ENCODE measurements around the gene TRAPPC12.
A peak's percentile ranks its signal among the peaks of the same experiment; 100 is the strongest.

The TRAPPC12 gene

DNA sequence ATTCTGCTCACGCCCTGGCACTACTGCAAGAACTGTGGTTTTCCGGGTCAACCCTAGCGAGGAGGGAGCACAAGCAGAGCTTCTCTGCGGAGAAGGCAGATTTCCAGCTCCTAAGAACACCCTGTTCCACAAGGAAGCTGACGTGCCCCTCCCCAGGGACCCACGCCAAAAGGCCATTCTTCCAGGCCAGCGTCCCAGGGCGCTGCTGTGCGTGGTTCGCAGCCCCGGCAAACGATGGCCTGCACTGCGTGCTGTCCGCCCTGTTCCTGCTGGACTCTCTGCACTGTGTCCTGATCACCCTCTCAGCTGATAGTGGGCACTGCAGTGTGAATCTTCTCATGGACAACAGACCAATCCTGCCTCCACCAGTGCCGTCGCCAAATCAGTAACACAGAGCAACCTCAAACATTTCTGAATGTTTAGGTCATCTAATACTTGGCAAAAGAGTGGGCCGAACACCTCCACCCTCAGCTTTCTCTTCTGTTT, 90.7 kb downstream of the TRAPPC12 start:
- DNase-seq (ENCODE audit: low spot score): no peak

DNA sequence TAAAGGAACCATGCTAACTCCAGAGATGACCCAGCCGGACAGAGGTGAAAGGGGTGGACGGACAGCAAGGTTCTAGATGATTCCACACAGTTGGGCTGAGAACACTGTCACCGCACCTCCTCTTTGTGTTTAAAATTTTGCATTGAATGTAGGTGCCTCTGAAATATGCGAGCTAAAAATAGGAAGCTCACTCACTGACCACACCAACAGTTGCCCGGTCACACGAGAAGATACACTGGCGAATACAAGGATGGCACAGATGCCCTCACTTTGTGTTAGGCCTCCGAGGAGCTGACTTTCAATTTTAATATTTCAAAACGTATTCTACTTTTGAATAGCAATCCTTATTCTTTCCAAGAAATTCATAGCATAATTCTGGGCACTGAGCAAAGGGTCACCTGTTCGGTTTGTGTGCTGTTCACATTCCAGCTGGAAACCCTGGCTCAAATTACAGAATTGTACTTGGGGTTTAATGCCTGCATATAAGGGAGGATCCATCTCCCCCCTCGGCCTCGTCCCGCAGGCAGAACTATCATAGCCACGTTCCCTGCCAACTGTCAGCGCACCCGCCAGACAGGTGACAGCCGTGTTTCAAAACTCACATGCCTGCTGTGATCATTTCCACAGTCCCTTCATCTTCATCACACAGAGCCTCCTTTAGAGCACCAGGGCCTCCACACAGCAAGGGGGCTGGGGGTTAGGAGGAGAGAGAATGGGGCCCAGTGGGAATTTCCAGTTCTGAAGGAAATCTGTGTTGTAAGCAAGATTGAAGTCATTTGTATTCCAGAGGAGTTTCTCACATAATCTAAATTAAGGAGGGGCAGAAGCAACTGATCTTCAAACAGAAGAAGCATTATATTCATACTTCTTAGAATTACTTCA, 91.6 kb downstream of the TRAPPC12 start:
- DNase-seq (ENCODE audit: low spot score): no peak

DNA sequence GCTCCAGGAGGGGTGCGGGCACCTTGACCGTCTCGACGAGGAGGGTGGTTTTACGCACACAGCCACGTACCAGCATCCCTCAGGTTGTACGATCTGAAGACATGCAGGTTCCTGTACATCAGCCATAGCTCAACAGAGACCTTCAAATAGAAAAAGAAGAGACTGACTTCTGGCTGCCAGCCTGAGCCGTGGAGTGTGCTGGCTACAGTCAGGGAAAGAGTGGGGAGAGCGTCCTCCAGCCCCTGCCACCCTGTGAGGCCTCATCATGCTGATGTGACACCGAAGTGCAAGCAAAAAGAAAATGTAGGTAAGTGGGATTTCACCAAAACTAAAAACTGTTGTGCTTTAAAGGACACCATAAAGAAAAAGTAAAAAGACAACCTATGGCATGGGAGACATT, 92.8 kb downstream of the TRAPPC12 start:
- DNase-seq (ENCODE audit: low spot score): no peak

DNA sequence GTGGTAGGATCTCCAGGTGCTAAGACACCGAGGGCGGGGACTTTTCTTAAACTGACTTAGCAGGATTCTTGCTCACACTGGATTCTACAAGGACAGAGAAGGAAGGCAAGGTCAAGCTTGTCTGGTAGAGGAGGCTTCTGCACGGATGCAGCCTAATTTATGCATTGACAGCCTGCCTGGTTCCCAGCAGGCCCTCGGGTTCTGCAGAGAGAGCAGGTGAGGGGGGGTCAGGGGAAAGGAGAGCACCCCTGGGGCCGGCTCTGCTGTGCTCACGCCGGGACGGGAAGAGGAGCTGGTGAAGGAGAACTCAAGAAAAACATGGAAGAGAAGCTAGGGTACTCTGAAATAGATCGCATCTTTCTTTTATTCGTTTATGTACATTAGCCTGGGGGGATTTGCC, 93.5 kb downstream of the TRAPPC12 start:
- no peak for DNase-seq (ENCODE audit: low spot score)

DNA sequence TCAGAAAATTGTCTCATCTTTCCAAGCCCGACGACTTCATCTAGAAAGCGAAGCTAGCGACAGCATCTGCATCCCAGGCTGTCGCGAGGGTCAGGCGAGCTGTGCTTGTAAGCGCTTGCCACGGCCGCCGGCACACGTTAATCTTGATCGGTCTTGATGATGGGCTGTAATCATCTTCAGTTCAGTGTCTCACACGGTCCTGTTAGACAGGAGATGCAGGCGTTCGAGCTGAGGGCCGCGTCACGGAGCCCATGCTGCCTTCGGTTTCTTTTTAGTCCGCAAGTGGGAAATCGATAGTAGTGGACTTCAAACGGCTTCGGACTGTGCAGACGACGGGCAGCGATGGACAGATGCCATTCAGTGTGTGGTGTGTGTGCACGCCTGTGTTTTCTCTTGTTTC, 96.3 kb downstream of the TRAPPC12 start:
- DNase-seq (ENCODE audit: low spot score): no peak

DNA sequence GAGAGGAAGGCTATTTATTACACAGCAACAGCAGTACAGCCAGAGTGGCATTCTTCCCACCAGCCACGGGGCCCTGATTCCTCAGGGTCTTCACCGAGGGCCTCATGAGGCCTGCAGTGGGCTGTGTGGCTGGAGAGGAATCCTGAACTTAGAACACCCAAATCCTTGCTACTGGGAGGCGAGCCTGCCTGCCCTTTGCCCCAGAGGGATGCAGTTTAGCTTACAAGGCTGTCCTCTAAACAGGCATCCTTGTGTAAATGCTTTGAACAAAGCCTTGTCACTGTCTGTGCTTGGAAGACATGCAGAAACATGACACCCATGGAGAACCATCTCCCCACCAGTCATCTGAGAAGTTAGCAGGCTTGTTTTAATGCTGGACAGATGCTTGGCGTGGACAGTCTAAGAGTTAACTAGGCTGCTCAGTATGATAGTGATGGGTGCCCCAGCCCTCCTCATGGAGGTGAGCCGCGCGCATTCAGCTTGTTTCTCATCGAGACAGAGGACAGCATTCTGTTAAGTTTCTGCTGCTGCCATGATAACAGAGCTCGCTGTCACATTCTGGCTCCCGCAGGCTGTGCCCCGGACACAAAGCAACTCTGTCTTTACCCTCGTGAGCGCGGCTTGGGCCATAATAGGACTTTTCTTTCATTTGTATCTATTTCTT, 97.0 kb downstream of the TRAPPC12 start:
- DNase-seq (ENCODE audit: low spot score): no peak

DNA sequence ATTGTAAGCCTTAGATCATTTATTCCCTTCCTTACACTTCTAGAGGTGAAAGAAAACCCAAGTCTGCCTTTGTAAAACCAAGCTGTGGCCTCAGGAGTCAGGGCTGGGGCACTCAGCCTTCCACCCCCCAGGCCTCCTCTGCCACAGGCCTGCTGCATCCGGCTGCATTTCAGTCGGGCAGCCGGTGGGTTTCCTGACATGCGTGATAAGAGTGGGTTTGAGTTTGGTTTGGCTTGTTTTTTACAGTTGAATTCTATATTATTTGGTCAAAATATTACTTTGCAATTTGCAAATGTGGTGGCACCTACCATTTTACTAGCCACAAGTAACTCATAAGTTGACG, 97.5 kb downstream of the TRAPPC12 start:
- no peak for DNase-seq (ENCODE audit: low spot score)

DNA sequence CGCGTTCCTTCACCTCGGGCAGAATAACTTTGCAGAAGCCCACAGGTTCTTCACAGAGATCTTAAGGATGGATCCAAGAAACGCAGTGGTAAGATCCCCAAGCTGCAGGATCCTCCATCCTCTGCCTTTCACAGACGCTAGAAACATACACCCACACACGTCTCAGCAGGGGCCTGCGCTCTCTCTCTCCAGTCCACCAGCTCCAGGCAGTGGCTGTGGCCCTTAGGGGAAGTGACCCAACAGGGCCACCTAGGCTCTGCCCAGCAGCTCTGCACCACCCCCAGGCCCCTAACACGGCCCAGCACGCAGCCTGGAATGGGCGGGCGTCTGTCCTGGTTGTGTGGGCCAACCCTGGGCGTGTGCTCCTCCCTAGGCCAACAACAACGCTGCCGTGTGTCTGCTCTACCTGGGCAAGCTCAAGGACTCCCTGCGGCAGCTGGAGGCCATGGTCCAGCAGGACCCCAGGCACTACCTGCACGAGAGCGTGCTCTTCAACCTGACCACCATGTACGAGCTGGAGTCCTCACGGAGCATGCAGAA, 99.4 kb downstream of the TRAPPC12 start:
- no peak for DNase-seq (ENCODE audit: low spot score)

DNA sequence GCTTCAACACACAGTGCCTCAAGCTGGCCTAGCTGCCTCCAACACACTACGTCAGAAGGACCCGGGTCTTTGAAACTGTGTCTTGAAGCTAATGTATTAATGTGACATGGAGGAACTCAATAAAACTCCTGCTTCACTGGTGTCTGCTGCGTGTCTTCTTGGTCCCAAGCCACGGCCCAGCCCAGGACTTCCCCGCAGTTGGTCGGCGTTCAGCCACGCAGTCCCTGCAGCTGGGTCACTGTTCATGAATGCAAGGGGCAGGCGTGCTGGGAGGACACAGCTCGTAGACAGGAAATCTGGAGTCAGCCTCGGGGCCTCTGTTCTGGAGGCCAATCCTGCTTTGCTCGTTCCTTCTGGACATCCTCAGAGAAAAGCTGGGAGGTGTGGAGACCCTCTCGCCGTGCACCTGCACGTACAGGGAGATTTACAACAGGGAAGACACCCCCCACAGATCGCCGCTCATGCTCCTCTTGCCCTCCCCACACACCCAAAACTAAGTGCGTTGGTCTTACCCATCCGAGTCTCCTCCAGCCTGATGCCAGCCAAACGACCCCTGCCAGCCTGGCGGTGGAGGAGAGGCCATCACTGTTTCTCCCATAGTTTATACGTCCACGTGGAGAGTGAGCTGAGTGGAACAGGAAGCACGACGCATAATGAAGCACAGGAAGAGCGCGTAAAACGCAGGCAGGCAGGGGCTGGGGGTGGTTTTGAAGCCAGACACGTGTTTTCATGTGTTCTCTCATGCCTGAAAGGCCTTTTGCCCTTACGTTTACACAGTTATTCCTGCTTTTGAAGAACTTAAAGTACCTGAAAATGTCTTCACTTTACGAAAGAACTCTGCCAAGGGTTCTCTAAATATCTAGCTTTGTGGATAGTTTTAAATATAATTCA, 100.2 kb downstream of the TRAPPC12 start:
- DNase-seq (ENCODE audit: low spot score): no peak

DNA sequence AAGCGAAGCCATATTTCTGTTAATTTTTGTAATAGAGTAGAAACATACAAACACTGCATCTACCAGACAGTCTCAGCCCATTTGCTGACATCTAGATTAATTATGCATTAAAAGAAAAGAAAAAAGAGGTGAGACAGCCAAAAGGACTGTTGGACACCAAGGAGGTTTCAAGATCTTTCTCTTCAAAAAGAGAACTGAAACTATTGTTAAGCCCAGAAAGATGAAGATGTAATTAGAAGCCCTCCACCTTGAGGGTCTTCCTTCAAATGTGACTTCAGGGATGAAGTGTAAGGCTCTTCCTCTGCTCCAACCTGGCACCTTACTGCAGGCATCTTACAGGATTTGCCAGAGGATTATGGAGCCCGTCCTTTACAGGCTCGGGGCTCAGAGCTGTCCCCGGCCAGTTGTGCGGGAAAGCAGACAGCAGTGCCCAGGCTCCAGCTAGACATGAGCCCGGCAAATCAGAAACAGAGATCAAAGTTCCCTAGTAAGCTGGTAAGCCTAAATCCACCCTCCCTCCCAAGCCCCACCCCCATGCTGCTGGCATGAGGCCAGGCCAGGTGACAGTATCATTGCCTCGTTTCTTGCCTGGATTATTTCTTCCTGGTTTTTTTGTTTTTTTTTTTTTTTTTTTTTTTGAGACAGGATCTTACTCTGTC, 101.0 kb downstream of the TRAPPC12 start:
- peak; percentile 56 for DNase-seq (ENCODE audit: low spot score)

DNA sequence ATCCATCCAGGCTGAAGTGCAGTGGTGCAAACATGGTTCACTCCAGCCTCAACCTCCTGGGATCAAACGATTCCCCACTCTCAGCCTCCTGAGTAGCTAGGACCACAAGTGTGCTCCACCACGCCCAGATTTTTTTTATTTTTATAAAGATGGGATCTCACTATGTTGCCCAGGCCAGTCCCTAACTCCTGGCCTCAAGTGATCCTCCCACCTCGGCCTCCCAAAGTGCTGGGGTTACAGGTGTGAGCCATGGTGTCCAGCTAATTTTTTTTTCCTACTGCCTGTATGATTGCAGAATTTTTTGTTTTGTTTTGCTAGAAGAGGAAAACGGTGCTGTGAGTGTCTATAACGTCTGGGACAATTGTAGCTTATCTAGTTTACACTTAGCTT, 101.5 kb downstream of the TRAPPC12 start:
- no peak for DNase-seq (ENCODE audit: low spot score)

DNA sequence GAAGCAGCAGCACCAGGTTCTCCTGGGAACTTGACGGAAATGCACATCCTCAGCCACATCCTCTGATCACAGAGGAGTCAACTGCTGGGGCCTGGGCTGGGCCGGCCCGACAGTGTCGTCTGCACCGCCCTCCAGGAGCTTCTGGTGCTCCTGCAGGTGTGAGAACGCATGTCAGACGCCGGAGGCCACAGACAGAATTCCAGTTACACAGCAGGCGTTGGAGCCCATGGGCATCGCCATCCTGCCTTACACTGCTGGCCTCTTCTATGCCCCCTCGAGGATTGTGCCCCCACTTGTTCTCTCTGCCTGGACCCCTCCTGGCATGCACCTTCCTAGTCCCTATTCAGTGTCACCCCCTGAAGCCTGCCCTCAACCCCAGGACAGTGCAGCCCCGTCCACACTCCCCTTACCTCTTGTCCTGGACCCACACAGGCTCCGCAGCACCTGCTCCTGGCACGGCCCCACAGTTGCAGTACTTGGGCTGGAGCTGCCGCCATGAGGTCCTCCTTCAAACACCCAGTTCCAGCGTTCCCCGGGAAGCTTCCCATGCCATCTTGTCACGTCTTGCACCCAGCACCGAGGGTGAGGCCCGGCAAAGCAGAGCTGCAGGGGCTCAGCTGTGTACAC, 102.4 kb downstream of the TRAPPC12 start:
- no peak for DNase-seq (ENCODE audit: low spot score)

DNA sequence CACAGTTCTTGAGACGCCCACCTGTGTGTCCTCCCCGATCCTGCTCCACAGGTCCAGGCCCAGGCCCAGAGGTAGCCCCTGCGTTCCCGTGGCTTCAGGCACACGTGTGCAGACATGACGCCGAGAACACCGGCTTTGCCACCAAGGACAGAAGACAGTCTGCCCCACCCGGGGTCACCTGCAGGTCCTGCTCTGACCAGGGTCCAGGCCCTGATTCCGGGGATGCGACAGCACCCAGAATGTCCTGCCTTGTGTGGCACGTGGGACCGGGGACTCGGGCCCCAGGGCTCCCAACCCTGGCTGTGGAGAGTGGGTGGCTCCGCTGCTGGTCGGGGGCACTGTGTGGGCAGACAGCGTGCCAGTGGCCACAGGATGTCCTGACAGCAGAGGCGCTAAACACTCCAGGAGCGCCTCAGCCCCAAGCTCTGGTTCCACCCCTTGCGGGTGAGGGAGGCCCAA, 102.9 kb downstream of the TRAPPC12 start:
- DNase-seq (ENCODE audit: low spot score): no peak

DNA sequence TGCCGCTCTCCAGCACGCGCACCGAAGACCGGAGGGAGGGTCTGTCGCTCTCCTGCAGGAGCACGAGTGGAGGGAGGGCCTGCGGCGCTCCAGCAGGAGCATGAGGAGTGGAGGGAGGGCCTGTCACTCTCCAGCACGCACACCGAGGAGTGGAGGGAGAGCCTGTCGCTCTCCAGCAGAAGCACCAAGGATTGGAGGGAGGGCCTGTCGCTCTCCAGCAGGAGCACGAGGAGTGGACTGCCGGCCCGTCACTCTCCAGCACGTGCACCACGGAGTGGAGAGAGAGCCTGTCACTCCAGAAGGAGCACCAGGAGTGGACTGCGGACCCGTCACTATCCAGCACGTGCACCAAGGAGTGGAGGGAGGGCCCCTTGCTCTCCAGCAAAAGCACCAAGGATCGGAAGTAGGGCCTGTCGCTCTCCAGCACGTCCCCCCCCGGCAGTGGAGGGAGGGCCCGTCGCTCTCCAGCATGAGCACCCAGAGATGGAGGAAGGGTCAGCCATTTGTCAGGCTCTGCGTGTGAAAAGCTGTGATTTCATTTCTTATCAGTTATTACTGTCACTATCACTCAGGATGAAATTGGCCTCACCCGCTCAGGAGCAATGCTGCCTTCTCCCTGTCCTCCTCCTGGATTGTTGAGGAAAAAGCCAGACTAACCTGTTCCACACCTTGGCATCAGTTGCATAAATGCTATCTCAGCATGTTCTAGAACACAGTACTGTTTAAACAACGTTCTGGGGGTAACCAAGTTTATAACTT, 103.9 kb downstream of the TRAPPC12 start:
- no peak for DNase-seq (ENCODE audit: low spot score)

DNA sequence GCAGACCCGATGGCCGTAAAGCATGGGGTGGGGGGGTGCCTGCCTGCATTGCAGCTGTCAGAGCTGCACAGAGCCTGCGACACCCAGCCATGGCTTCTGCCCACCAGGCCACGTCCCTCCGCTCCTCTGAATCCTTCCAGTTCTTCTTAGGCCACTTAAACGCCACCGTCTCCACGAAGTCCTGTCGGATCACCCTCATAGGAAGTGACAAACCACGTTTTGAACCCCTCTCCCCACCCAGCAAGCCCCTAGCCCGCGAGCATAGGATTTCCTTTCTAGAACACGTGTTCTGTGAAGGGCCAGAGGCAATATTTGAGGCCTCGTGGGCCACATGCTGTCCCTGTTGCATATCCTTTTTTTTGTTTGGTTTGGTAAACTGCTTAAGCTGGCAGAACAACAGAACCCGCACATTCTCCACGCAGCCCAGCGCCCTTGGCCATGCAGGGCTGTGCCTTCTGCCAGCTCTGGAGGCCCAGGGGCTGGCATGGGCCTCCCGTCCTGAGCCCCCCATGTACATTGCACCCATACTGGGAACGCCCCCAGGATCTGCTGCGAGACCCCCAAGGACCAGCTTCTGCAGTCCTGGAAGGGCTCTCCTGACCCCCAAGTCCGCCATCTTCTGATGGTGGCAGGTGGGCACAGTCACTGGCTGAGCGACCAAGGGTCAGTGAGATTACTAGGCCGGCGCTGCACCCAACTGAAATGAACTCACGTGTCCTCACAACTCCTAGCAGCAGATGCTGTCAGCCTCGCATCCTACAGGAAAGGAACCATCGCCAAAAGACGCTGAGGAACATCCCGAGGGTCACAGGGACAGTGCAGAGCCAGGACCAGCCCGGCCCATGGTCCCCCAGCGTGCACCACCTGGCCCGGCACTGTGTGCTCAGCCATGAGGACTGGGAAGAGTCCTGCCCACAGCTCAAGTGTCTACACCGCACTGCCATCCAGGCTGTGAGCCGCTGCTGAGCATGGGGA, 104.8 kb downstream of the TRAPPC12 start:
- no peak for DNase-seq (ENCODE audit: low spot score)

DNA sequence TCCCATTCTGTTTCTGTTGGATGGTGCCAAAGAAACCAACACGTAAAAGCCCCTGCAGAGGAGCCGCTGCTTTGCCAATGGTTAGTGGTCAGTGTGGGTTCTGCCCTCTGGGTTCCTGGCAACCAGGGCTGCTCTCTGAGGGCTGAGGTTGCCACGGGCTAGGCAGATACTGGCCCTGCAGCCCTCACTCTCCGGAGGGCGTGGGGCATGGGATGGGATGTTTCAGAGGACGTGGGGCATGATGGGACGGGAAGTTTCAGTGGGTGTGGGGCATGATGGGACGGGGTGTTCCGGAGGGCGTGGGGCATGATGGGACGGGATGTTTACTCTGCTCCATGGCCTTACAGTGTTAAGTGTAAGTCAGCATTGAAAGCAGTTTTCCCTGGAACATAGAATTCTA, 105.7 kb downstream of the TRAPPC12 start:
- no peak for DNase-seq (ENCODE audit: low spot score)

DNA sequence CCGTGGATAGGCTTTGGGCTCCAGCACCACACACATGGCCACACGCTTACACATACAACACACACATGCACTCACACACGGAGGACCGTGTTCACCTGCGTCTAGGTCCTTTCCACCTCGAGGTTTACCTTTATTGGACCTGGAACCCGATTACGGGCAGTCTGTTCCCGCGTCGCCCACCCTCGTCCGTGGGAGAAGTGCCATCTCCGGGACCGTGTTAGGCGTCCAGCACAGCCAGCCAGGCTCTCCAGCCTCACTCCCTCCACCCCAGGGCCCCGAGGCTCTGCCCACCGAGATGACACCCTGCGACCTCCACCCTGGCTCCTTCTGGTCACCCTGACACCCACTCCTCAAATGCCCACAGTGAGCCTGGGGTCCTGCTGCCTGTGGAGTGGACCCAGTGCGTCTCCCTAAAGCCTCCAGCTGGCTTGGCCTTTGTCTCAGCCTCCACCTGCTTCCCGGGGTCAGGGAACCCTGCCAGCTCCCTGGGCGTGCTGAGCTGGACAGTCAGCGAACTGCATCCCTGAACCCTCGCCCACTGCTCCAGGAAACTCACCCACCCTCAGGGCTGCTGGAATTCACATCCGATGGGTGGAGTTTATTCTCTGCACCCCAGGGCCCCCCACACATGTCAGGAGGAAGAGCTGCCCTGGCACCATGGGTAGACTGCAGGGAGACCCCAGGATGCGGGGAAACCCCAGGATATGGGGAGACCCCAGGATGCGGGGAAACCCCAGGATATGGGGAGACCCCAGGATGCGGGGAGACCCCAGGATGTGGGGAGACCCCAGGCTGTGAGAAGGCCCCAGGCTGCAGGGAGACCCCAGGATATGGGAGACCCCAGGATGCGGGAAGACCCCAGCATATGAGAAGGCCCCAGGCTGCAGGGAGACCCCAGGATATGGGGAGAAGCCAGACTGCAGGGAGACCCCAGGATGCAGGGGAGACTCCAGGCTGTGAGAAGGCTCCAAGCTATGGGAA, 106.8 kb downstream of the TRAPPC12 start:
- no peak for DNase-seq (ENCODE audit: low spot score)

DNA sequence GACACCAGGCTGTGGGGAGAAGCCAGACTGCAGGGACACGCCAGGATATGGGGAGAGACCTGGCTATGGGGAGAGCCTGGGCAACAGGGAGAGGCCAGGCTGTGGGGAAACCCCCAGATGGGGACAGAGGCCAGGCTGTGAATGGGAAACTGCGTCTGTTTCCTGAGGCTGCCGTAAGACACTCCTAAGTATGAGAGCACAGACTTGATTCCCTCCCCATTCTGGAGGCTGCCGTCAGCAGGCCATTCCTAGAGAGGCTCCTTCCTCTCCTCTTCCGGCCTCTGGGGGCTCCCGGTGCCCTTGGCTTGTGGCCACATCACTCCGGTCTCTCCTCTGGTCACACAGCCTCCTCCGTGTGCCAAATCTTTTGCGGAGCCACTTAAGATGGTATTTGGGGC, 107.5 kb downstream of the TRAPPC12 start:
- no peak for DNase-seq (ENCODE audit: low spot score)

Measured in SW480 (cell line).